Coronary artery (tissue), 2 donors: ENCODE measurements around the gene OCA2.

Experiments used
- DNase-seq: peaks from one replicate; pipeline ENCODE4 v3.0.0-alpha.2; 2017; ENCODE audit warnings: low spot score
- H3K27ac ChIP-seq, 2 donors: fragments of 200-600 bp; sonication (generic); one replicate each; pipeline ENCODE4 v1.5.1; 2016 to 2019
- H3K4me3 ChIP-seq: fragments of 200-600 bp; sonication (generic); 2 replicates; pipeline ENCODE4 v1.5.1; 2016; ENCODE audit warnings: mild to moderate bottlenecking, moderate library complexity
- TF ChIP-seq, protein P1 (sequence below): fragments of 200-600 bp; sonication (generic); IDR thresholded peaks from one replicate; pipeline ENCODE4 v1.5.1; 2019; ENCODE audit warnings: antibody characterized with exemption

The OCA2 gene

GRCh38 chr15:28118083-28118482, 19.0 kb upstream of the OCA2 start:
- Histone ChIP-seq H3K27ac (no peak overlapping the region), H3K4me3 (no peak overlapping the region)
- DNase-seq = no peak
- TF ChIP-seq, protein P1, sequence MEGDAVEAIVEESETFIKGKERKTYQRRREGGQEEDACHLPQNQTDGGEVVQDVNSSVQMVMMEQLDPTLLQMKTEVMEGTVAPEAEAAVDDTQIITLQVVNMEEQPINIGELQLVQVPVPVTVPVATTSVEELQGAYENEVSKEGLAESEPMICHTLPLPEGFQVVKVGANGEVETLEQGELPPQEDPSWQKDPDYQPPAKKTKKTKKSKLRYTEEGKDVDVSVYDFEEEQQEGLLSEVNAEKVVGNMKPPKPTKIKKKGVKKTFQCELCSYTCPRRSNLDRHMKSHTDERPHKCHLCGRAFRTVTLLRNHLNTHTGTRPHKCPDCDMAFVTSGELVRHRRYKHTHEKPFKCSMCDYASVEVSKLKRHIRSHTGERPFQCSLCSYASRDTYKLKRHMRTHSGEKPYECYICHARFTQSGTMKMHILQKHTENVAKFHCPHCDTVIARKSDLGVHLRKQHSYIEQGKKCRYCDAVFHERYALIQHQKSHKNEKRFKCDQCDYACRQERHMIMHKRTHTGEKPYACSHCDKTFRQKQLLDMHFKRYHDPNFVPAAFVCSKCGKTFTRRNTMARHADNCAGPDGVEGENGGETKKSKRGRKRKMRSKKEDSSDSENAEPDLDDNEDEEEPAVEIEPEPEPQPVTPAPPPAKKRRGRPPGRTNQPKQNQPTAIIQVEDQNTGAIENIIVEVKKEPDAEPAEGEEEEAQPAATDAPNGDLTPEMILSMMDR = no peak

DNA sequence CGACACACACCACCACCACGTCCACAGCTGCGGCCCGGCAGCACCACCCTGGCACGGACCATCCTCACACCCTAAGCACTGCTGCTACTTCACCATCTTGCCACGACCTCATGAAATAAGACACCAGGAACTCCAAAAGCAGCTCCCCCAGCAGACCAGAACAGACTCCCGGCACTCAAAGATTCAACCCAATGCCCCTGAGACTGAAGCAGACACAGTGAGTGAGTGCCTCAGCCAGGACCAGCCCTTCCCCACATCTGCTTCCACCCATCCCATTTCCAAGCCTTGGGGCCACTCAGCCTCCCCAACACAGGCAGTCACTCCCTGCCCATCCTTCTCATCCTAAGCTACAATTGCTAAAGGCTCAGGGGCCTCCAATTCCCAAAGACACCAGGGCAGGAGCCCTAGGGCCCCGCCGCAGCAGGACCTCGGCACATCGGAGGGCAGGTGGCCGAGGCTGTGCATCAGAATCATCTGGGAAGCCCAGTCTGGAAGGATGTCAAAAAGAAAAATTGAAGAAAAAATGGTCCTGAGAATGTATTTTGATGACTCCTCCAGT, 18.4 kb upstream of the OCA2 start:
- DNase-seq = no peak
- H3K4me3 ChIP-seq = no peak overlapping the region
- TF ChIP-seq, protein P1 = no peak
- no peak overlapping the region for H3K27ac ChIP-seq

- DNase-seq = no peak
- no peak overlapping the region for H3K27ac ChIP-seq
- no peak overlapping the region for H3K4me3 ChIP-seq
- TF ChIP-seq, protein P1 = no peak
Measured at GRCh38 chr15:28116521-28117431, 17.7 kb upstream of the OCA2 start.

GRCh38 chr15:28115871-28116270, 16.8 kb upstream of the OCA2 start:
- TF ChIP-seq, protein P1 = no peak
- DNase-seq = no peak
- no peak overlapping the region for H3K4me3 ChIP-seq
- H3K27ac ChIP-seq = no peak overlapping the region

DNA sequence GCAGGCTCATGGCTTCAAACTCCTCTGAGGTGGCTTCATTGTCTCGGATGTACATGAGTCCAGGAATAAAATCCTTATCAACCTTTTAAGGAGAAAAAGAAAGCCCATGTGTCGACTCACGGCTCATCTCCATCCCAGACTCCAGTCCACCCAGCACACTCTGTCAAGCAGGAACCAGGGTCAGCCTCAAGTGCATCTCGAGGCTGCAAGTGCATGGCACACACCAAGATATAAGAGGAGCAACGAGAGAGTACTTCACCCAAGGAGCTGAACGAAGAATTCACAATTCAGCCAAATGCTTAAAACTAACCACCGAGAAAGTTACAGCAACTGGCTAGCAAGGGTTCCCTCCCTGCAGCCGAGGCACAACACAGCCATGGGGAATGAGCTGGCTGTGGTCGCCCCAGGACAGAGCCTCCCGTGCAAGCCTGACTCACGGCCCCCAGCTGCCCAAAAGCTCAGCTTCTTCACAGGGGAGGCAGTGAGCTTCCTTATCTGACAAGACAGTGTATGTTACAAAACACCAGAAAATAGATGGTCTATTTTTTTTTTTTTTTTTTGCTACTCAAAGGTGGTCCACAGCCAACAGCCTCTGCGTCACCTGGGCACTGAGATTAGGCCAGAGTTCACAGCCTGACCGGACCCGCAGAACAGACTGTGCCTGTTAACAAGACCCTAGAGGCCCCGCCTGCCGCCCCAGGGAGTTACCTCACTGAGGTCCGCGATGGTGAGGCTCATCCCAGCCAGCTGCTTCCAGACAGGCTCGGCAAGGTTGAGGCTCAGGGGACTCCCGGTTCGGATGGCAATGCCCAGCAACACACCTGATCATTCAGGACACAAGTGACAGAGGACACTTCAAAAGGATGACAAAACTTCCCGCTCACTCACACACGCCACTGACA, 15.9 kb upstream of the OCA2 start:
- DNase-seq = no peak
- Histone ChIP-seq H3K27ac (no peak overlapping the region), H3K4me3 (no peak overlapping the region)
- TF ChIP-seq, protein P1 = no peak

DNA sequence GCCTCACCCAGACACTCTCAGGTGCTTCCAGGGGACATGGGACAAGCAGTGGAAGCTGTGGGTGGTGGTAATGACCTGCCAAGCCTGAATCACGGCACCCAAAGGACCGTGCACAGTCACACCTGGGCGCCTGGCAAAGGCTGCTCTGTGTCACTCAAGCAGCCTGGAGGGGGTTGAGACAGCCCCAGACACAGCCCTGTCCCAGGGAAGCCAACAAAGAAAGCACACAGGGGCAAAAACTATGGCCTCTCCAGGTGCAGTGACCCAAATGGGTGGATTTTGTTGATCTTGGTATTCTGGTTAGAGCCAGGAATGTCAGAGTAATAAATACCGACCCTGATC, 15.0 kb upstream of the OCA2 start:
- no peak for DNase-seq
- Histone ChIP-seq H3K27ac (no peak overlapping the region), H3K4me3 (no peak overlapping the region)
- TF ChIP-seq, protein P1 = no peak
